ENCODE data around the gene LRBA.

Gene LRBA

DNA sequence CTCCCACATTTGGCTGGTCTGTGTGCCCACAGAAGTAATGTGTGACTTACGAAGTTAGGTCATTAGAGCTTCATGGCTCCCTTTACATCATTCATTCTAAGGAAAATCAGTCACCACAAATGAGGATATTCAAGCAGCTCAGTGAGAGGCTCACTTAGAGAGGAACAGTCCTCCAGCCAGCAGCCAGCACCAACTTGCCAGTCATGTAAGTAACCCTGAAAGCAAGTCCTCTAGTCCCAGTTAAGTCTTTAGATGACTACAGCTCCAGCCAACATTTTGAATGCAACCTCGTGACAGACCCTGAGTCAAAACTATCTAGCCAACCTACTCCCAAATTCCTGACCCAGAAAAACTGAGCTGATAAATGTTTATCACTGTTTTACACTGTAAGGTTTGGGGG lies 71.3 kb downstream of the LRBA start:
- Histone ChIP-seq H3K79me2 (ENCODE audit: control insufficient read depth, low read length) (peaks cover 67% of the 10 kb centered on the region), H3K4me3 (ENCODE audit: low read length) (no peak overlapping the region)

DNA sequence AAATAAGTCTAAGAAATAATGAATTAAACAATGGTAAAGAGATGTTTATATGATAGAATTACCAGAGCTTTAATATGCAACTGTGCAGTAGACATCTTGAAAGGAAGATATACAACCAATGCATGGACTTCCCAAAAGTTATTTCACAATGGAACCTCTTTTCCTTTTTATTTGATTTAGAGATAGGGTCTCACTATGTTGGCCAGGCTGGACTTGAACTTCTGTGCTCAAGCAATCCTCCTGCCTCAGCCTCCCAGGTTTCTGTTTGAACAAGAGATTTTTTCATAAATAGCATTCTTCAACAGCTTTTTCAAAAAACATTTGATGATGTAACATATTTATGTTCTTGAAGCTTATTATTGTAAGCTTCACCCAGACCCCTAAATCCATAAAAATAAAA lies 72.0 kb downstream of the LRBA start:
- Histone ChIP-seq H3K79me2 (ENCODE audit: control insufficient read depth, low read length) (peaks cover 62% of the 10 kb centered on the region), H3K9me3 (ENCODE audit: control insufficient read depth, insufficient read depth, low read length) (no peaks in the 10 kb centered on the region), H3K27ac (ENCODE audit: low read depth, low read length) (no peak overlapping the region), H3K36me3 (ENCODE audit: control insufficient read depth, low read length) (no peaks in the 10 kb centered on the region), H3K4me3 (ENCODE audit: low read length) (no peak overlapping the region), H3K4me2 (ENCODE audit: low read length) (no peak overlapping the region), H3K27me3 (ENCODE audit: control insufficient read depth, low read length) (no peaks in the 10 kb centered on the region), H3F3A (ENCODE audit: control insufficient read depth, insufficient read depth) (no peaks in the 10 kb centered on the region), H4K20me1 (ENCODE audit: control insufficient read depth, insufficient read depth, low read depth, low read length) (no peaks in the 10 kb centered on the region), H3K9me2 (replicated peaks; ENCODE audit: control insufficient read depth, low read length) (no peaks in the 10 kb centered on the region), H3K4me1 (ENCODE audit: control insufficient read depth, low read length) (no peaks in the 10 kb centered on the region)
- TF ChIP-seq EZH2phosphoT487 (IDR thresholded peaks at IDR 0.05; ENCODE audit: borderline replicate concordance, low read length) = no peak
- no peak for TF ChIP-seq CTCF (IDR thresholded peaks at IDR 0.05; ENCODE audit: low read depth, low read length, poor library complexity, severe bottlenecking)

More for the DNA sequence above, 71.3 kb downstream of the LRBA start:
- Histone ChIP-seq H3K36me3 (ENCODE audit: control insufficient read depth, low read length) (no peaks in the 10 kb centered on the region), H3K9me2 (replicated peaks; ENCODE audit: control insufficient read depth, low read length) (no peaks in the 10 kb centered on the region), H3F3A (ENCODE audit: control insufficient read depth, insufficient read depth) (no peaks in the 10 kb centered on the region), H3K27ac (ENCODE audit: low read depth, low read length) (no peak overlapping the region), H3K4me2 (ENCODE audit: low read length) (no peak overlapping the region), H3K9me3 (ENCODE audit: control insufficient read depth, insufficient read depth, low read length) (no peaks in the 10 kb centered on the region), H3K27me3 (ENCODE audit: control insufficient read depth, low read length) (no peaks in the 10 kb centered on the region), H4K20me1 (ENCODE audit: control insufficient read depth, insufficient read depth, low read depth, low read length) (no peaks in the 10 kb centered on the region), H3K4me1 (ENCODE audit: control insufficient read depth, low read length) (no peaks in the 10 kb centered on the region)
- TF ChIP-seq CTCF (IDR thresholded peaks at IDR 0.05; ENCODE audit: low read depth, low read length, poor library complexity, severe bottlenecking) (no peak), EZH2phosphoT487 (IDR thresholded peaks at IDR 0.05; ENCODE audit: borderline replicate concordance, low read length) (no peak)

DNA sequence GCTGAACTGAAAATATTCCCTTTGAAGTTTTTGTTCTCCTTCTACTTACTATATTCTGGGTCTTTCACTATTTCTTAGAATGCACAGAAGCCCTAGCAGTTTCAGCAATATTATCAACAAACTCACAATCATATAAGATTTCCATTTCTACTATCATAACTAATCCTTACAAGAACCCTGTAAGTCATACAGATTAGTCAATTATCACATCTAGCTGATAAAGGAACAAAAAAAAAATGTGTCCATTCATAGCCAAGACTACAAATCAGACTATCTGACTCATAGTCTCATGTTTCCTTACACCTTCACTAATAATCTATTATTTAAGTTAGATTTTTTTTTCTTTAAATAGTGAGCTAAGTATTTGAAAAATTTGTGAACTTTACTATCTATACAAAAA lies 72.5 kb downstream of the LRBA start:
- Histone ChIP-seq H3K36me3 (ENCODE audit: control insufficient read depth, low read length) (no peaks in the 10 kb centered on the region), H3F3A (ENCODE audit: control insufficient read depth, insufficient read depth) (no peaks in the 10 kb centered on the region), H4K20me1 (ENCODE audit: control insufficient read depth, insufficient read depth, low read depth, low read length) (no peaks in the 10 kb centered on the region), H3K27me3 (ENCODE audit: control insufficient read depth, low read length) (no peaks in the 10 kb centered on the region), H3K79me2 (ENCODE audit: control insufficient read depth, low read length) (peaks cover 56% of the 10 kb centered on the region), H3K9me2 (replicated peaks; ENCODE audit: control insufficient read depth, low read length) (no peaks in the 10 kb centered on the region), H3K27ac (ENCODE audit: low read depth, low read length) (no peak overlapping the region), H3K4me3 (ENCODE audit: low read length) (no peak overlapping the region), H3K9me3 (ENCODE audit: control insufficient read depth, insufficient read depth, low read length) (no peaks in the 10 kb centered on the region), H3K4me2 (ENCODE audit: low read length) (no peak overlapping the region), H3K4me1 (ENCODE audit: control insufficient read depth, low read length) (no peaks in the 10 kb centered on the region)
- TF ChIP-seq CTCF (IDR thresholded peaks at IDR 0.05; ENCODE audit: low read depth, low read length, poor library complexity, severe bottlenecking) (no peak), EZH2phosphoT487 (IDR thresholded peaks at IDR 0.05; ENCODE audit: borderline replicate concordance, low read length) (no peak)

- peaks cover 52% of the 10 kb centered on the region for H3K79me2 ChIP-seq (ENCODE audit: control insufficient read depth, low read length)
- no peak for TF ChIP-seq CTCF (IDR thresholded peaks at IDR 0.05; ENCODE audit: low read depth, low read length, poor library complexity, severe bottlenecking)
- TF ChIP-seq EZH2phosphoT487 (IDR thresholded peaks at IDR 0.05; ENCODE audit: borderline replicate concordance, low read length) = no peak
These were observed 75.0 kb downstream of the LRBA start for GRCh38 chr4:150940123-150940522.

More at GRCh38 chr4:150940123-150940522, 75.0 kb downstream of the LRBA start:
- Histone ChIP-seq H3F3A (ENCODE audit: control insufficient read depth, insufficient read depth) (0 out of 2 replicates have a peak, but pooled peaks cover 5% of the 10 kb centered on the region), H3K4me1 (ENCODE audit: control insufficient read depth, low read length) (no peaks in the 10 kb centered on the region), H4K20me1 (ENCODE audit: control insufficient read depth, insufficient read depth, low read depth, low read length) (no peaks in the 10 kb centered on the region), H3K27ac (ENCODE audit: low read depth, low read length) (no peak overlapping the region), H3K9me3 (ENCODE audit: control insufficient read depth, insufficient read depth, low read length) (no peaks in the 10 kb centered on the region), H3K9me2 (replicated peaks; ENCODE audit: control insufficient read depth, low read length) (no peaks in the 10 kb centered on the region), H3K27me3 (ENCODE audit: control insufficient read depth, low read length) (no peaks in the 10 kb centered on the region), H3K4me3 (ENCODE audit: low read length) (no peak overlapping the region), H3K4me2 (ENCODE audit: low read length) (no peak overlapping the region), H3K36me3 (ENCODE audit: control insufficient read depth, low read length) (no peaks in the 10 kb centered on the region)
